Activated T-cell treated with anti-CD3 and anti-CD28 coated beads for 24 hours (primary cell): ENCODE measurements around the gene GIMAP8.
"Not testable (repeated sequence)": the region's sequence is repeated elsewhere in the genome, so short reads cannot be mapped to it uniquely, and the experiment has no call there.

ENCODE experiments used
- DNase-seq: peaks from one replicate; pipeline ENCODE4 v3.0.0-alpha.2; 2020; ENCODE audit warnings: low read depth

Gene GIMAP8

GRCh38 chr7:150435390-150436073, 14.9 kb upstream of the GIMAP8 start:
- DNase-seq, result no peak

- no peak for DNase-seq
Observed at GRCh38 chr7:150439967-150440366, 10.5 kb upstream of the GIMAP8 start.

GRCh38 chr7:150441524-150441923, 8.9 kb upstream of the GIMAP8 start:
- no peak for DNase-seq

GRCh38 chr7:150442811-150443210, 7.6 kb upstream of the GIMAP8 start:
- DNase-seq, result no peak

- no peak for DNase-seq
Observed at GRCh38 chr7:150443793-150444540, 6.5 kb upstream of the GIMAP8 start.

GRCh38 chr7:150444674-150445365, 5.6 kb upstream of the GIMAP8 start:
- DNase-seq, result no peak

- DNase-seq, result no peak
Observed at GRCh38 chr7:150446288-150446938, 4.0 kb upstream of the GIMAP8 start.

GRCh38 chr7:150447966-150448788, 2.3 kb upstream of the GIMAP8 start:
- no peak for DNase-seq

- DNase-seq, result peak; percentile 84
Observed at GRCh38 chr7:150448789-150449147, 1.7 kb upstream of the GIMAP8 start.

- DNase-seq, result no peak
Observed at GRCh38 chr7:150449206-150449952, 1.1 kb upstream of the GIMAP8 start.

GRCh38 chr7:150451097-150451793, 815 bp downstream of the GIMAP8 start:
- DNase-seq, result peak; percentile 61

- no peak for DNase-seq
Observed at GRCh38 chr7:150451833-150452461, 1.5 kb downstream of the GIMAP8 start.

- DNase-seq, result no peak
Observed at GRCh38 chr7:150453181-150453580, 2.8 kb downstream of the GIMAP8 start.

GRCh38 chr7:150453892-150454291, 3.5 kb downstream of the GIMAP8 start:
- no peak for DNase-seq

GRCh38 chr7:150457064-150457463, 6.6 kb downstream of the GIMAP8 start:
- DNase-seq, result not testable (repeated sequence)

GRCh38 chr7:150458235-150458634, 7.8 kb downstream of the GIMAP8 start:
- DNase-seq, result no peak

- no peak for DNase-seq
Observed at GRCh38 chr7:150458756-150459155, 8.3 kb downstream of the GIMAP8 start.

GRCh38 chr7:150461520-150461919, 11.1 kb downstream of the GIMAP8 start:
- no peak for DNase-seq

- DNase-seq, result no peak
Observed at GRCh38 chr7:150462413-150462812, 12.0 kb downstream of the GIMAP8 start.

- no peak for DNase-seq
Observed at GRCh38 chr7:150463461-150463860, 13.0 kb downstream of the GIMAP8 start.
